NCI-H446 (cell line): ENCODE data around the gene STK24.
A peak's percentile ranks its signal among the peaks of the same experiment; 100 is the strongest.

Source experiments
- DNase-seq, 2 experiments: peaks; one replicate each; lab custom pipeline; 2025; lab: John Stamatoyannopoulos, UW

The STK24 gene

GRCh38 chr13:98473788-98474144 is 103.1 kb downstream of the STK24 start:
- DNase-seq, result no peak

- no peak for DNase-seq
These were observed 103.6 kb downstream of the STK24 start for GRCh38 chr13:98473135-98473787.

GRCh38 chr13:98471934-98472333 is 105.0 kb downstream of the STK24 start:
- DNase-seq, result no peak

GRCh38 chr13:98470920-98471319 is 106.0 kb downstream of the STK24 start:
- DNase-seq, result no peak

GRCh38 chr13:98468929-98469328 is 108.0 kb downstream of the STK24 start:
- DNase-seq, result no peak

DNA sequence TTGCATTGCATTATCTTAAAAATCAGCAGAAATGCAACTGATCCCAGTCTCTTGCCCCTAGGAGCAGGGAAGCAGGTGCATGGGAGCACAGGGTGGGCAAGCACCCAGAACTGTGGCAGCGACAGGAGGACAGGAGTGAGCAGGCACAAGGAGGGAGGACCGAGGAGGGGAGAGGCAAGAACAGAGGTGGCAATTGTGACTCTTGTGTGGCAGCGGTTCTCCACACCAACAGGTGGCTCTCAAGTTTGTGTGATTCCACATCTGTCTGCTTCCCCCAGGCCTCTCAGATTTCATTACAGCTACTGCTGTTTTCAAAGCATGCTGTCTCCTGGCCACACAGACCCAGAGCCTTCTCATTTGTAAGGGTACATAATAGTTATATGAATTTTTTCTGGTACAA is 108.5 kb downstream of the STK24 start:
- no peak for DNase-seq

DNA sequence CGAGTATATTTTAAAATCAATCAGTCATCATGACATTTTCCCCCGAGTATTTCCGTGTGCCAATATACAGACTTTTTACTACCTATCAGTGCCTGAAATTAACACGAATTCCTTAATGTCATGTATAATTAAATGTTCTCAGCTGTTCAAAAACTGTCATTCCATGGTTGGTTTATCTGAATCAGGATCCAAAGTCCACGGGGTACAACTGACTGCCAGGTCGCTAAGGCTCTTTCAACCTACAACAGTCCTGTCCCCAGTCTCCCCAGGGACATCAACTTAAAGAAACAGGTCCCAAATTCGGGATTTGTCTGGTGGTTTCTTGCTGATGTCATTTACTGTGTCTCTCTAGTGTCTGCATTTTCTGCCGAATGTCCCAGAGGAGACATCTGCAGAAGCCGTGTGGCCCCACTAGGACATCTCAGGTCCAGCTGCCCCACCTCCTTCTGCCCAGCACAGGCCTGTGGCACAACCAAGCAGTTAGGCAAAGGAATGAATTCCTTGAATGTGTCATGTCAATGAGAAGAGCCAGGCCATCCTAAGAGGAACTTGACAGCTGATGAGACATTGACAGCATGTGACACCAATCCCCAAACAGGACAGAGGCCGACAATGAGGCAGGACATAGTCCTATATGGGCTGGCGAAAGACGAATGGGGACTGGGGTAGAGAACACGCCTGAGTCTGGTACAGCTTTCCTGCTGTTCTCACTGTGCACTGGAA is 109.5 kb downstream of the STK24 start:
- no peak for DNase-seq

- peak in 1 of 2 experiments; percentile 7 for DNase-seq
These were observed 110.2 kb downstream of the STK24 start for GRCh38 chr13:98466634-98467236.

GRCh38 chr13:98462946-98463345 is 114.0 kb downstream of the STK24 start:
- no peak for DNase-seq

- no peak for DNase-seq
These were observed 114.5 kb downstream of the STK24 start for GRCh38 chr13:98462241-98462882.

- no peak for DNase-seq
These were observed 115.2 kb downstream of the STK24 start for GRCh38 chr13:98461486-98462240.

DNA sequence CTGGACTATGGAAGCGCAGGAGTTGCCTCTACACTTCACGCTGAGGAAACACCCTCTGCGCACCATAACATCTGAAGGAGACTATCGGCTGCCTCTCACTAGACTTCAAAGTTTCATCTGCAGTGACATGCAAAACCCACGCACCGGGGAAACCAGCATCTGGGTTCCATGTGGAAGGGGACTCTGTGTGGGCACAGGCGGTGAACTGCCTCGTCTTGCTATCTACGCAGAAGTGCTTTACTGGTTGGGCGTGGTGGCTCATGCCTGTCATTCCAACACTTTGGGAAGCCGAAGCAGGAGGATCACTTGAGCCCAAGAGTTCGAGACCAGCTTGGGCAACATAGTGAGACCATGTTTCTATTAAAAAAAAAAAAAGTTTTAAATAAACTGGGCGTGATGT is 116.4 kb downstream of the STK24 start:
- DNase-seq, result no peak

GRCh38 chr13:98459721-98460370 is 117.1 kb downstream of the STK24 start:
- no peak for DNase-seq

- no peak for DNase-seq
These were observed 117.7 kb downstream of the STK24 start for GRCh38 chr13:98459171-98459681.

GRCh38 chr13:98458431-98458830 is 118.5 kb downstream of the STK24 start:
- no peak for DNase-seq

- DNase-seq, result no peak
These were observed 119.9 kb downstream of the STK24 start for GRCh38 chr13:98457053-98457452.

GRCh38 chr13:98456413-98456845 is 120.5 kb downstream of the STK24 start:
- no peak for DNase-seq

DNA sequence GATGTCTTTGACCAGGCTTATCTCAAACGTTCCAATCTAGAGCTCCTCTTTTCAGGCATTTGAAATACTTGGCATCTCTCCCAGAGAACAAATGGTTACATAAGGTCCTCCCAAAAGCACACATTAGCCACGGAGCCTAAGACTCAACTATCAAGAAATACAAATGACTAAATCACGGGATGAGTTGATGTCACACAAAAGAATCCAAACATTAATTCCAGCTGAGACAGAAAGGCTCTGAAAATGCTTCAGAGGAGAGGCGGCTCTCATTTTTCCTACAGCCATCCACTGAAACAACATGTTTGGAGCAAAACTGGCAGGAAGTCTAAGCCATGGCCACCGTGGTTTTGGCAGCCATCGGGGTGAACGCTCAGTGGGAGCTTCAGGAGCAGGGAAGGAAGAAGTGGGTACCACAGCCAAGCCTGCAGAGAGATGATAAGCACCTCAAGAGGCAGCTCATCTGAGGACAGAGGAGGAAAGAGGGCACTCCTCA is 122.5 kb downstream of the STK24 start:
- peak; percentile 5 to 59 for DNase-seq

GRCh38 chr13:98452851-98453843 is 123.8 kb downstream of the STK24 start:
- DNase-seq, result no peak
